ENCODE data around the gene ETV4. TPM values are rescaled to one million over a fixed set of nuclear protein-coding genes. Genes with fewer than 3 reads are reported as not detected.

The ETV4 gene
- total and polyA plus RNA-seq, 2 of the 13 experiments (the other 11 are each of a cell fraction or from before 2014, with no cell fraction given), result 128 to 330 TPM

GRCh38 chr17:43578699-43579565, 32.8 kb upstream of the ETV4 start (continued):
- TF ChIP-seq AKAP8 (CRISPR knock-in tag; IDR thresholded peaks at IDR 0.05) (no peak), REL (CRISPR knock-in tag; conservative IDR thresholded peaks at IDR 0.05) (no peak), MIER2 (CRISPR knock-in tag; IDR thresholded peaks at IDR 0.05) (no peak), JUN (CRISPR knock-in tag; IDR thresholded peaks at IDR 0.05) (no peak), KDM5B (CRISPR knock-in tag; IDR thresholded peaks at IDR 0.05; ENCODE audit: borderline replicate concordance) (no peak), TRIM24 (CRISPR knock-in tag; IDR thresholded peaks at IDR 0.05) (no peak), CEBPZ (IDR thresholded peaks at IDR 0.05; ENCODE audit: low read length) (no peak), EEA1 (CRISPR knock-in tag; IDR thresholded peaks at IDR 0.05; ENCODE audit: borderline replicate concordance) (no peak), ZNF746 (CRISPR knock-in tag; IDR thresholded peaks at IDR 0.05) (no peak; the same call in 1 of the 2 replicates), HDAC1 (CRISPR knock-in tag; IDR thresholded peaks at IDR 0.05) (peak; percentile 48; the same call in 1 of the 2 replicates), GZF1 (CRISPR knock-in tag; IDR thresholded peaks at IDR 0.05) (no peak), ZNF878 (CRISPR knock-in tag; IDR thresholded peaks at IDR 0.05) (no peak), FOXA3 (CRISPR knock-in tag; IDR thresholded peaks at IDR 0.05) (peak; percentile 93), POLR2G (IDR thresholded peaks at IDR 0.05; ENCODE audit: low read depth, low read length) (no peak; the same call in 1 of the 2 replicates), REPIN1 (CRISPR knock-in tag; IDR thresholded peaks at IDR 0.05; ENCODE audit: borderline replicate concordance, low read depth) (no peak), NFRKB (IDR thresholded peaks at IDR 0.05) (no peak), CREM (IDR thresholded peaks at IDR 0.05) (peak; percentile 14; the same call in 1 of the 2 replicates), CREM (CRISPR knock-in tag; IDR thresholded peaks at IDR 0.05) (no peak), NFE2 (CRISPR knock-in tag; IDR thresholded peaks at IDR 0.05) (no peak), FOSL1 (CRISPR knock-in tag; IDR thresholded peaks at IDR 0.05; ENCODE audit: borderline replicate concordance) (no peak)
- TF ChIP-seq, protein P1, sequence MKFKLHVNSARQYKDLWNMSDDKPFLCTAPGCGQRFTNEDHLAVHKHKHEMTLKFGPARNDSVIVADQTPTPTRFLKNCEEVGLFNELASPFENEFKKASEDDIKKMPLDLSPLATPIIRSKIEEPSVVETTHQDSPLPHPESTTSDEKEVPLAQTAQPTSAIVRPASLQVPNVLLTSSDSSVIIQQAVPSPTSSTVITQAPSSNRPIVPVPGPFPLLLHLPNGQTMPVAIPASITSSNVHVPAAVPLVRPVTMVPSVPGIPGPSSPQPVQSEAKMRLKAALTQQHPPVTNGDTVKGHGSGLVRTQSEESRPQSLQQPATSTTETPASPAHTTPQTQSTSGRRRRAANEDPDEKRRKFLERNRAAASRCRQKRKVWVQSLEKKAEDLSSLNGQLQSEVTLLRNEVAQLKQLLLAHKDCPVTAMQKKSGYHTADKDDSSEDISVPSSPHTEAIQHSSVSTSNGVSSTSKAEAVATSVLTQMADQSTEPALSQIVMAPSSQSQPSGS (CRISPR knock-in tag; IDR thresholded peaks at IDR 0.05), result no peak
- TF ChIP-seq, protein P2, sequence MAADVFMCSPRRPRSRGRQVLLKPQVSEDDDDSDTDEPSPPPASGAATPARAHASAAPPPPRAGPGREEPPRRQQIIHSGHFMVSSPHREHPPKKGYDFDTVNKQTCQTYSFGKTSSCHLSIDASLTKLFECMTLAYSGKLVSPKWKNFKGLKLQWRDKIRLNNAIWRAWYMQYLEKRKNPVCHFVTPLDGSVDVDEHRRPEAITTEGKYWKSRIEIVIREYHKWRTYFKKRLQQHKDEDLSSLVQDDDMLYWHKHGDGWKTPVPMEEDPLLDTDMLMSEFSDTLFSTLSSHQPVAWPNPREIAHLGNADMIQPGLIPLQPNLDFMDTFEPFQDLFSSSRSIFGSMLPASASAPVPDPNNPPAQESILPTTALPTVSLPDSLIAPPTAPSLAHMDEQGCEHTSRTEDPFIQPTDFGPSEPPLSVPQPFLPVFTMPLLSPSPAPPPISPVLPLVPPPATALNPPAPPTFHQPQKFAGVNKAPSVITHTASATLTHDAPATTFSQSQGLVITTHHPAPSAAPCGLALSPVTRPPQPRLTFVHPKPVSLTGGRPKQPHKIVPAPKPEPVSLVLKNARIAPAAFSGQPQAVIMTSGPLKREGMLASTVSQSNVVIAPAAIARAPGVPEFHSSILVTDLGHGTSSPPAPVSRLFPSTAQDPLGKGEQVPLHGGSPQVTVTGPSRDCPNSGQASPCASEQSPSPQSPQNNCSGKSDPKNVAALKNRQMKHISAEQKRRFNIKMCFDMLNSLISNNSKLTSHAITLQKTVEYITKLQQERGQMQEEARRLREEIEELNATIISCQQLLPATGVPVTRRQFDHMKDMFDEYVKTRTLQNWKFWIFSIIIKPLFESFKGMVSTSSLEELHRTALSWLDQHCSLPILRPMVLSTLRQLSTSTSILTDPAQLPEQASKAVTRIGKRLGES (CRISPR knock-in tag; IDR thresholded peaks at IDR 0.05; ENCODE audit: borderline replicate concordance), result no peak
- TF ChIP-seq, protein P3, sequence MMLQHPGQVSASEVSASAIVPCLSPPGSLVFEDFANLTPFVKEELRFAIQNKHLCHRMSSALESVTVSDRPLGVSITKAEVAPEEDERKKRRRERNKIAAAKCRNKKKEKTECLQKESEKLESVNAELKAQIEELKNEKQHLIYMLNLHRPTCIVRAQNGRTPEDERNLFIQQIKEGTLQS (CRISPR knock-in tag; IDR thresholded peaks at IDR 0.05), result no peak
